ENCODE results near the gene PEPD.

- TF ChIP-seq REST (IDR thresholded peaks at IDR 0.05; ENCODE audit: insufficient read depth in 1 of 2, low read depth in 2 of 2, low read length in 2 of 2), result no peak
- no peak for TF ChIP-seq POLR2AphosphoS5 (IDR thresholded peaks at IDR 0.05; ENCODE audit: low read depth, low read length)
- no peak for TF ChIP-seq FOXP2 (optimal IDR thresholded peaks at IDR 0.05; ENCODE audit: borderline replicate concordance, extremely low read depth, extremely low read length, insufficient read depth)
- TF ChIP-seq TAF1 (IDR thresholded peaks at IDR 0.05; ENCODE audit: borderline replicate concordance, insufficient read depth, low read length), result no peak
- TF ChIP-seq SIN3A (IDR thresholded peaks at IDR 0.05; ENCODE audit: borderline replicate concordance, insufficient read depth, low read length), result no peak
These were observed 29.5 kb downstream of the PEPD start for GRCh38 chr19:33492090-33492489.

Data from PFSK-1 (cell line).